Endodermal cell (in vitro differentiated cells): Measurements from ENCODE around the gene FYN. TPM values are rescaled to one million over a fixed set of nuclear protein-coding genes. Genes with fewer than 3 reads are reported as not detected.
A peak's percentile ranks its signal among the peaks of the same experiment; 100 is the strongest.

Experiments
- DNase-seq: peaks from one replicate; pipeline ENCODE4 v3.0.0-alpha.2; 2017
- H3K27ac ChIP-seq: 2 replicates; pipeline ENCODE4 v1.5.1; 2013; ENCODE audit warnings: mild to moderate bottlenecking, low read depth, low read length, moderate library complexity
- H3K27me3 ChIP-seq: 2 replicates; pipeline ENCODE4 v1.6.1; 2013; ENCODE audit warnings: mild to moderate bottlenecking, low read length, moderate library complexity; ENCODE audit not compliant: insufficient read depth, control insufficient read depth, poor library complexity, severe bottlenecking
- H3K36me3 ChIP-seq: 2 replicates; pipeline ENCODE4 v1.7.0; 2013; ENCODE audit warnings: mild to moderate bottlenecking, low read length, moderate library complexity; ENCODE audit not compliant: control insufficient read depth, insufficient read depth
- H3K4me1 ChIP-seq: one replicate; pipeline ENCODE4 v1.7.0; 2013; ENCODE audit warnings: low read length; ENCODE audit not compliant: control insufficient read depth, insufficient read depth
- H3K4me3 ChIP-seq: 2 replicates; pipeline ENCODE4 v1.5.1; 2013; ENCODE audit warnings: mild to moderate bottlenecking, low read length, moderate library complexity
- H3K9ac ChIP-seq: 2 replicates; pipeline ENCODE4 v1.6.1; 2013; ENCODE audit warnings: mild to moderate bottlenecking, low read length, moderate library complexity; ENCODE audit not compliant: poor library complexity, severe bottlenecking; ENCODE audit errors: extremely low read depth
- H3K9me3 ChIP-seq: 2 replicates; pipeline ENCODE4 v1.6.1; 2013; ENCODE audit warnings: mild to moderate bottlenecking, low read length, moderate library complexity; ENCODE audit not compliant: control insufficient read depth
- H3K27ac Mint-ChIP-seq: 2 replicates; pipeline ENCODE4 v1.8.0; 2020; ENCODE audit warnings: mixed read lengths
- H3K27me3 Mint-ChIP-seq: 2 replicates; pipeline ENCODE4 v1.8.0; 2021; ENCODE audit warnings: mild to moderate bottlenecking, mixed read lengths; ENCODE audit not compliant: insufficient read depth
- H3K36me3 Mint-ChIP-seq: 2 replicates; pipeline ENCODE4 v1.8.0; 2020; ENCODE audit warnings: low read depth, mixed read lengths
- H3K4me1 Mint-ChIP-seq: 2 replicates; pipeline ENCODE4 v1.8.0; 2020; ENCODE audit warnings: mixed read lengths
- H3K4me3 Mint-ChIP-seq: 2 replicates; pipeline ENCODE4 v1.8.0; 2020; ENCODE audit warnings: mild to moderate bottlenecking, moderate library complexity, mixed read lengths
- H3K9me3 Mint-ChIP-seq: 2 replicates; pipeline ENCODE4 v1.8.0; 2020; ENCODE audit warnings: mild to moderate bottlenecking, mixed read lengths
- CTCF ChIP-seq: fragments of 200-600 bp; sonication (generic); conservative IDR thresholded peaks from 2 replicates; pipeline ENCODE4 v1.5.0; 2021; ENCODE audit warnings: antibody characterized with exemption, mild to moderate bottlenecking
- WGBS, 2 experiments: methylation state at CpG; one replicate each; pipeline versions ENCODE4 v1.1.5 to v1.1.7; 2013; ENCODE audit warnings: missing lambda C conversion rate in 2 of 2, mixed read lengths in 1 of 2; ENCODE audit not compliant: insufficient coverage in 1 of 2, insufficient read length in 1 of 2; 5-methylcytosine and 5-hydroxymethylcytosine counted together
- total RNA-seq, 2 donors: library from RNA; stranded (reverse); fragmentation: NEBNext Ultra II Directional in 1 of 2; extraction: Animal tissue kit (Norgen Biotek cat#: 25700) in 1 of 2; gene quantifications; 2 replicates in 1 of 2; 3 replicates in 1 of 2; pipeline ENCODE4 v1.2.1, GENCODE V29; 2021

FYN gene
- total RNA-seq, 2 donors from 2014 or later, result 70.0 to 96.4 TPM

GRCh38 chr6:111741177-111741952 lies 131.9 kb downstream of the FYN start:
- Mint-ChIP-seq H3K36me3 (peaks cover 7% of the 10 kb centered on the region), H3K4me1 (peaks cover 20% of the 10 kb centered on the region), H3K27ac (no peak overlapping the region), H3K9me3 (no peaks in the 10 kb centered on the region), H3K27me3 (no peaks in the 10 kb centered on the region), H3K4me3 (no peak overlapping the region)
- H3K27ac ChIP-seq, result no peak overlapping the region
- no peak for TF ChIP-seq CTCF
- WGBS, 2 experiments, result 94 to 96% methylated on average over 4 to 5 of the region's 5 CpGs
- peak; percentile 16 for DNase-seq
- peaks cover 4% of the 10 kb centered on the region for H3K4me1 ChIP-seq
- H3K4me3 ChIP-seq, result no peak overlapping the region
- H3K27me3 ChIP-seq, result no peaks in the 10 kb centered on the region
- no peaks in the 10 kb centered on the region for H3K9me3 ChIP-seq
- H3K36me3 ChIP-seq, result no peaks in the 10 kb centered on the region
- H3K9ac ChIP-seq, result no peak overlapping the region

- no peak for TF ChIP-seq CTCF
- H3K4me3 Mint-ChIP-seq, result no peak overlapping the region
- no peak overlapping the region for H3K9ac ChIP-seq
- H3K27ac Mint-ChIP-seq, result no peak overlapping the region
- 100% methylated on average over 1 of the region's 1 CpG for WGBS, 2 experiments
- DNase-seq, result no peak
- no peaks in the 10 kb centered on the region for H3K9me3 ChIP-seq
- H3K36me3 ChIP-seq, result no peaks in the 10 kb centered on the region
- H3K27me3 ChIP-seq, result no peaks in the 10 kb centered on the region
- peaks cover 24% of the 10 kb centered on the region for H3K4me1 Mint-ChIP-seq
- H3K4me1 ChIP-seq, result peaks cover 4% of the 10 kb centered on the region
- no peaks in the 10 kb centered on the region for H3K9me3 Mint-ChIP-seq
- H3K36me3 Mint-ChIP-seq, result peaks cover 7% of the 10 kb centered on the region
- no peaks in the 10 kb centered on the region for H3K27me3 Mint-ChIP-seq
- no peak overlapping the region for H3K4me3 ChIP-seq
- no peak overlapping the region for H3K27ac ChIP-seq
These were observed 132.7 kb downstream of the FYN start for GRCh38 chr6:111740506-111740905.

- Mint-ChIP-seq H3K36me3 (peaks cover 12% of the 10 kb centered on the region), H3K27ac (no peak overlapping the region), H3K4me1 (peaks cover 30% of the 10 kb centered on the region), H3K4me3 (no peak overlapping the region), H3K9me3 (no peaks in the 10 kb centered on the region), H3K27me3 (no peaks in the 10 kb centered on the region)
- Histone ChIP-seq H3K9ac (no peak overlapping the region), H3K9me3 (no peaks in the 10 kb centered on the region), H3K36me3 (no peaks in the 10 kb centered on the region), H3K27me3 (no peaks in the 10 kb centered on the region), H3K4me3 (no peak overlapping the region), H3K4me1 (peaks cover 6% of the 10 kb centered on the region), H3K27ac (no peak overlapping the region)
- no peak for TF ChIP-seq CTCF
- 97 to 100% methylated on average over 3 to 4 of the region's 4 CpGs for WGBS, 2 experiments
- no peak for DNase-seq
These were observed 134.0 kb downstream of the FYN start for GRCh38 chr6:111739257-111739696.
